IPS-11a (cell line): ENCODE data around the gene R3HDM2.

Source experiments
- H3K4me3 ChIP-seq: one replicate; pipeline ENCODE4 v1.5.1; 2013; ENCODE audit warnings: low read depth, low read length, control low read depth

The R3HDM2 gene

GRCh38 chr12:57232156-57232756, 198.6 kb downstream of the R3HDM2 start:
- no peak overlapping the region for H3K4me3 ChIP-seq

GRCh38 chr12:57231276-57232021, 199.4 kb downstream of the R3HDM2 start:
- no peak overlapping the region for H3K4me3 ChIP-seq

DNA sequence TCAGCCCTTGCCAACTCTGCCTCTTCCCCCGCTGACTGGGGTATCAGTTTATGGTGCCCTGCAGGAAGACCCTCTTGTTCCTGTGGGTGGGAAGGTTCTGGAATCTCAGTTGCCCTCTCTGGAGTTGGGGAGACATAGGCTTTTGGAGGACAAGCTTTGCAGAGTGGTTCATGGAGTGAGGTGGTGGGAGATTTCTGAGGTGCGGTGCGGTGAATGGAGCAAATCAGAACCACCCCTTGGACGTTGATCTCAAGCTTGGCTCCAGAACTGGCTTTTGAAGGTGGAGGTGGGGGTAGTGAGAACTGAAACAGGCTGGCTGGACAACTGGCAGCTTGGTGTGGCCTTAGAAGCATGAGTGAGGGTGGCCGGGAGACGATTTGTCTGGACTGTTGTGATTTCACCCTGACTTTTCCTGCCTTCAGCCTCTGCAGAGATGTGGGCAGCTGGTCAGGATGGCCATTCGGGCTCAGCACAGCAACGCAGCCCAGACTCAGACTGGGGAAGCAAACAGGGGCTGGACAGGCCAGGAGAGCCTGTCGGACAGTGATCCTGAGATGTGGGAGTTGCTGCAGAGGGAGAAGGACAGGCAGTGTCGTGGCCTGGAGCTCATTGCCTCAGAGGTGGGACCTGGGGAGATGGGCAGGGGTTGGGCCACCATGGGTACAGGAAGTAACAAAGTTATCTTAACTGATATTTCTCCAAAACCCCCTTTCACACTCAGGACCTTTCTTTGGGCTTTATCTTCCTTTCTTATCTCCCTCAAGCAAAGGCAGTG, 200.3 kb downstream of the R3HDM2 start:
- peak overlapping the region; percentile 98 for H3K4me3 ChIP-seq

- peak within 1 kb of the TSS; percentile 98 for H3K4me3 ChIP-seq
Measured at GRCh38 chr12:57229634-57230380, 201.0 kb downstream of the R3HDM2 start, which contains the start of gene SHMT2. TSS of gene SHMT2 (plus strand) at chr12:57229711. CDS start at chr12:57229779, 68 bp downstream.

DNA sequence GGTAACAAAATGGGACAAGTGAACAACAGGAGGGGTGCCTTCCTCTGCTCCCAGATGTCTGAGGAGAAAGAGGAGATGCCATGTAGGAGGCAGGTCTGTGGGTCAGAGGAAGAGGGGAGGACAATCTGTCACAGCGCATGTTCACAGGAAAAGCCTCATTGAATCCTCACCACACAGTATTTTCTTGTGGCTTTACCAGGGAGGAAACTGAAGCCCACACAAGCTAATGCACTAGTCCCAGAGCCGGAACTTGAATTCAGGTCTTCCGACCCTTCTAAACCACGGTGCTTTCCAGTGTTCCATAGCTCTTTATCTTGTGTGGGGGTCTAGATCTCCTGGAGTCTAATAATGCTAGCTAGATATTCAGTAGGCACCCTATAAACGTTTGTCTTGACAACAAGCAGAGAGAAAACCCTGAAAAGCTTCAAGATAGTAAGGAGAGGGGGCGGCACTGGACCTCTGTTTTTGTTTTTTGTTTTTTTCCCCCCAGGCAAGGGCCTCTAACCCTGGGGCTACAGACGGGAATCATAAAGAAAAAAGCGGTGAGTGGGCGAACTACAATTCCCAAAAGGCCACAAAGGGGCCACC, 201.7 kb downstream of the R3HDM2 start:
- H3K4me3 ChIP-seq = peak overlapping the region; percentile 98

DNA sequence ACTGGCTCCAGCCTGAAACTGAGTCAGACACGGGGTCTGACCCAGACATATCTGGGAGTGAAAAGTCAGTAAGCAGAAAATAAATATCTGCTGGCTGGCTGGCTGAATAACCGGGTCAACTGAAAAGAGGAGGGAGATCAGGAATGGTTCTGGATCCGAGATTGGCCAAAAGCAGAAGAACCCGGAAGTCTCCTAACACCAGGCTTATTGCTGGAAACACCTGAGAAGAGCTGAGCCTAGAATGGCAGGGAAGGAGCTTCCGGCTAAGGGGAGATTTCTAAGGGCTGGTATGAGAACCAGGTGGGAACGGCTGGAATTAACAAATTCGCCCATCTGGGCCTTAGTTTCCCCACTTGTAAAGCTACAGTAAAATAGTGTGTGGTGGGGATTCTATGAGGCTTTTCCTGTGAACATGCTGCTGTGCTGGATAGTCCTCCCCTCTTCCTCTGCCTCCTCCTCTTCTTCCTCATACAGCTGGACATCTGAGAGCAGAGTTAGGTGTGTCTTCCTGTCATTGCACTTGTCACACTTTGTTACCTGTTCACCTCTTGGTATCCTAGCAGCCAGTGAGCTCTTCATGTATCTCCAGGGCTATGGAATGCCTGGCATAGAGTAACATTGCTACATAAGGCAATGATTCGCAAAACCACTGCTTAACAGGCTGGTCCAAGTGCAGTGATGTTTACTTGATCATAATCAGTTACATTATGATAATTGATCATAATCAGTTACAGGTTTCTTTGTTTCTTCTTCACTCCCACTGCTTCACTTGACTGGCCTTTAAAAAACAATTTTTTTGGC, 203.3 kb downstream of the R3HDM2 start:
- H3K4me3 ChIP-seq = no peak overlapping the region

- peak overlapping the region; percentile 25 for H3K4me3 ChIP-seq
Measured at GRCh38 chr12:57226588-57227314, 204.1 kb downstream of the R3HDM2 start.

GRCh38 chr12:57225680-57226210, 205.1 kb downstream of the R3HDM2 start:
- no peak overlapping the region for H3K4me3 ChIP-seq

DNA sequence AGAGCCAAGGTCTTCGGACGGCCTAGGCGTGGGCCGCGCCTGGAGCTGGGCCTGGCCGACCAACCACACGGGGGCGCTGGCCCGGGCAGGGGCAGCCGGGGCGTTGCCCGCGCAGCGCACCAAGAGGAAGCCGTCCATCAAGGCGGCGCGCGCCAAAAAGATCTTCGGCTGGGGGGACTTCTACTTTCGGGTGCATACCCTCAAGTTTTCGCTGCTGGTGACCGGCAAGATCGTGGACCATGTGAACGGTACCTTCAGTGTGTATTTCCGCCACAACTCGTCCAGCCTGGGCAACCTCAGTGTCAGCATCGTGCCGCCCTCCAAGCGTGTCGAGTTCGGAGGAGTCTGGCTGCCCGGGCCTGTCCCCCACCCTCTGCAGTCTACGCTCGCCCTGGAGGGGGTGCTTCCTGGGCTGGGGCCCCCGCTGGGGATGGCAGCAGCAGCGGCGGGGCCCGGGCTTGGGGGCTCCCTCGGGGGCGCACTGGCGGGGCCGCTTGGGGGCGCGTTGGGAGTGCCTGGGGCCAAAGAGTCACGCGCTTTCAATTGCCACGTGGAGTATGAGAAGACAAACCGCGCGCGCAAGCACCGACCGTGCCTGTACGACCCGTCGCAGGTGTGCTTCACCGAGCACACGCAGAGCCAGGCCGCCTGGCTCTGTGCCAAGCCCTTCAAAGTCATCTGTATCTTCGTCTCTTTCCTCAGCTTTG, 205.7 kb downstream of the R3HDM2 start:
- H3K4me3 ChIP-seq = no peak overlapping the region

- no peak overlapping the region for H3K4me3 ChIP-seq
Measured at GRCh38 chr12:57224278-57224972, 206.4 kb downstream of the R3HDM2 start.

DNA sequence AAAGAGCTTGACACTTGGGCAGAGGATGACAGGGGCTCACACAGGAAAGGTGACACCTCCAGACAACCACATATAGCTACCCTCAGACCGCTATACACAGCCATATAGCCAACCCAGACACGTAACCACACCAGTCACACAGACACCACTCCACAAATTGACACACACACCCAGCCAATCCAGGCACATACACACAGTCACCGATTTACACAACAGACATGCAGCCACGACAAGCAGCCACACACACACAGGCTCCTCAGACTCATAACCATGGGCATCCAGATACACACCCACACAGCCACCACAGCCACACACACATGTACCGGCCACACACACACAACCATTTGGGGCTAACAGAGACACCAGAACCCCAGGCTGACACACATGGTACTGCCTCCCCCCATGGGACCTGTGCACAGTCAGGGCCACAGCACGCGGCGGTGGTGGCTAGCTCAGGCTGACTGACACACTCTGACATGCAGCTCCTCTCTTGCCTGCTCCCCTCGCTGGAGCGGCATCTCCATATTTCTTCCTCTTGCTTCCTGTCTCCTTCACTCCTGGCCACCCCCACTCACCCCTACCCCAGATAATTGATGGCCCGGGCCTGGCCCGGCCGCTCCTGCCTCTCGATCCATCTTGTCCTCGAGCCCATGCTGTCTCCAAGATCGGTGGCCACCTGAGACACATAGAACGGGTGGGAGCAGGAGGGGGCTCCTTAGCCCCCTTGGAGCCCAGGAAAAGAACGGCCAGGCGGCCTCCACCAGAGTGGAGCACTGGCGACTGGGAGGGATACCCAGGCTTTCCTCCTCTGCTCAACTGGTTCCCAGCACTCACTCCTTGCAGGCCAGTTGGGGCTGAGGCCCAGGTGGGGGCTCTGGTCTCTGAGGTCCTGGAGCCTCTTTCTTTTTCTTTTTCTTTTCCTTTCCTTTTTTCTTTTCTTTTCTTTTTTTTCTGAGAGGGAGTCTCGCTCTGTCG, 207.4 kb downstream of the R3HDM2 start:
- H3K4me3 ChIP-seq = no peak overlapping the region

GRCh38 chr12:57222286-57223190, 208.3 kb downstream of the R3HDM2 start:
- no peak overlapping the region for H3K4me3 ChIP-seq

DNA sequence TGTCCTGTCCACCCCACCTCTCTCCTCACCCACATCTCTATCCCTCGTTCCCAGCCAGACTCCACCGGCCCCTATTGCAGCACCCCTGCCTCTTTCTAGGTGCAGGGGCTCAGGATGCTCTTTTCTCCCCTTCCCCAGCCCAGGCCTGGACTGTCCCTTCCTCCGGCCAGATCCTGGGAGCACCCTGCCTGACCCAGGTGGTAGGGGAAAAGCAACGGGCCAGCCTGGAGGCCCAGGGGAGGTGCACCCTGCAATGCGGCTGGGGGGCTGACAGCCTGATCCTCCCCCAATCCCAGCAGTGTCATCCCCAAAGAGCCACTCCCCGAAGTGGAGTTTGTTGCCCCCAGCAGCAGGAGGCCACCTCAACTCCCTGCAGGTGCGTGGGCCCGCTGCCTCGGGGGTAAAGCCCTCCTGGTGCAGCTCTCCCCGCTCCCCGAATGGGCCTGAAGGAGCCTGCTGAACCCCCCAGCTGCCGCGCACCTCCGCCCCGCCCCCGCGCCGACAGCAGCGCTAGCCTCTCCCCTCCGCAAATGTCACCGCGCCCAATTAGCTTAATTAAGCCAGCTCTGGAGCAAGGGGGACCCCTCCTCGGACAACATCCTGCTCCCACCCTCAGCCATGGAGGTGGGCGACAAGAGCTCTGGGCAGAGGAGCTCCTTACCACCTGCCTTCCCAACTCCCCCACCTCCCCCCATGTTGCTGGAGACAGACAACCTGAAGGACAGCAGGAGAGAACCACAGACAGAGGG, 209.5 kb downstream of the R3HDM2 start:
- H3K4me3 ChIP-seq = no peak overlapping the region

DNA sequence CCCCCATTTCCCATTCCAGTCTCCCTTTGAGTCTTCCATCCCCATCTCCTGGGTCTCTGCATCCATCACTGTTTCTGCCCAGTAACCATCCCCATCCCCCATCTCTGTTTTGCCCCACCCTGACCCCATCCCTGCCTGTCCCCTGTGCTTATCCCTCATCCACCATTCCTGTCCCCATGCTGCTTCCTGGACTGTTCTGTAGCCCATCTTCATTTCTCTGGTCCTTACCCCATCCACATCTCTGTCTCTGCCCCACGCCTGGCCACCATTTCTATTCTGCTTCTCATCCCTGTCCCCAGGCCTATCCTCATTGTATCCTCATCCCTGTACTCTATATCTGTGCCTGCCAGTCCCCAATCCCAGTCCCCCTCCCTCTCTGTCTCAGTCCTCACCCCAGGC, 210.1 kb downstream of the R3HDM2 start:
- no peak overlapping the region for H3K4me3 ChIP-seq
